SK-N-SH treated with all-trans-retinoic acid at 6 μM for 48 hours (cell line): ENCODE data around the gene RASSF5.

Experiments
- ATAC-seq: fragments of 200-7000 bp; cut with Tn5 transposase; 3 replicates; pipeline ENCODE4 v1.9.1; 2020; ENCODE audit warnings: mild to moderate bottlenecking, moderate library complexity
- ARNTL ChIP-seq: fragments of 450-650 bp; formaldehyde crosslinking; IDR thresholded peaks from 2 replicates; pipeline ENCODE4 v1.5.0; 2020; ENCODE audit warnings: low read depth, mild to moderate bottlenecking, moderate library complexity, borderline replicate concordance
- BACH2 ChIP-seq: fragments of 250-450 bp; sonication (Bioruptor Pico); IDR thresholded peaks from 2 replicates; pipeline ENCODE4 v1.9.0; 2021; ENCODE audit warnings: mild to moderate bottlenecking, borderline replicate concordance
- CSDC2 ChIP-seq: fragments of 250-450 bp; sonication (Bioruptor Pico); IDR thresholded peaks from 2 replicates; pipeline ENCODE4 v1.5.0; 2020; ENCODE audit warnings: mild to moderate bottlenecking, moderate library complexity
- ESRRG ChIP-seq: fragments of 250-450 bp; sonication (Bioruptor Pico); IDR thresholded peaks from 2 replicates; pipeline ENCODE4 v1.6.1; 2021; ENCODE audit warnings: mild to moderate bottlenecking
- GLIS3 ChIP-seq: fragments of 250-450 bp; sonication (Bioruptor Pico); IDR thresholded peaks from 2 replicates; pipeline ENCODE4 v1.5.0; 2020; ENCODE audit warnings: mild to moderate bottlenecking, moderate library complexity
- OSR1 ChIP-seq: fragments of 250-450 bp; sonication (Bioruptor Pico); IDR thresholded peaks from 2 replicates; pipeline ENCODE4 v1.8.0; 2022; ENCODE audit warnings: moderate library complexity, mild to moderate bottlenecking, inconsistent platforms
- PPARA ChIP-seq: fragments of 250-450 bp; sonication (Bioruptor Pico); IDR thresholded peaks from 2 replicates; pipeline ENCODE4 v1.5.0; 2020; ENCODE audit warnings: mild to moderate bottlenecking, borderline replicate concordance
- SNAI2 ChIP-seq: fragments of 250-450 bp; sonication (Bioruptor Pico); IDR thresholded peaks from 2 replicates; pipeline ENCODE4 v1.5.0; 2020; ENCODE audit warnings: mild to moderate bottlenecking, moderate library complexity
- TCF4 ChIP-seq: fragments of 250-450 bp; sonication (Bioruptor Pico); IDR thresholded peaks from 2 replicates; pipeline ENCODE4 v1.8.0; 2021; ENCODE audit warnings: mild to moderate bottlenecking, moderate library complexity, borderline replicate concordance
- TOX ChIP-seq: fragments of 250-450 bp; sonication (Bioruptor Pico); IDR thresholded peaks from 2 replicates; pipeline ENCODE4 v1.8.0; 2021; ENCODE audit warnings: mild to moderate bottlenecking, moderate library complexity, borderline replicate concordance
- ZC3H10 ChIP-seq: fragments of 250-450 bp; sonication (Bioruptor Pico); IDR thresholded peaks from 2 replicates; pipeline ENCODE4 v1.5.1; 2021; ENCODE audit warnings: mild to moderate bottlenecking, moderate library complexity
- ZFP30 ChIP-seq: fragments of 450-650 bp; formaldehyde crosslinking; IDR thresholded peaks from 2 replicates; pipeline ENCODE4 v1.5.0; 2022; ENCODE audit warnings: mild to moderate bottlenecking, moderate library complexity
- ZNF565 ChIP-seq: fragments of 450-650 bp; formaldehyde crosslinking; conservative IDR thresholded peaks from 2 replicates; pipeline ENCODE4 v1.5.0; 2020; ENCODE audit warnings: low read depth, mild to moderate bottlenecking, moderate library complexity
- TF ChIP-seq, protein P1 (sequence below): fragments of 250-450 bp; sonication (Bioruptor Pico); IDR thresholded peaks from 2 replicates; pipeline ENCODE4 v1.5.1; 2021; ENCODE audit warnings: mild to moderate bottlenecking, moderate library complexity
- TF ChIP-seq, protein P2 (sequence below): fragments of 250-450 bp; sonication (Bioruptor Pico); IDR thresholded peaks from 2 replicates; pipeline ENCODE4 v1.5.0; 2020; ENCODE audit warnings: mild to moderate bottlenecking, moderate library complexity
- TF ChIP-seq, protein P3 (sequence below): fragments of 250-450 bp; sonication (Bioruptor Pico); IDR thresholded peaks from 2 replicates; pipeline ENCODE4 v1.8.0; 2020; ENCODE audit warnings: mild to moderate bottlenecking, moderate library complexity, borderline replicate concordance
- TF ChIP-seq, protein P4 (sequence below): fragments of 250-450 bp; sonication (Bioruptor Pico); IDR thresholded peaks from 2 replicates; pipeline ENCODE4 v1.8.0; 2021; ENCODE audit warnings: low read depth, mild to moderate bottlenecking, moderate library complexity, borderline replicate concordance

The RASSF5 gene

DNA sequence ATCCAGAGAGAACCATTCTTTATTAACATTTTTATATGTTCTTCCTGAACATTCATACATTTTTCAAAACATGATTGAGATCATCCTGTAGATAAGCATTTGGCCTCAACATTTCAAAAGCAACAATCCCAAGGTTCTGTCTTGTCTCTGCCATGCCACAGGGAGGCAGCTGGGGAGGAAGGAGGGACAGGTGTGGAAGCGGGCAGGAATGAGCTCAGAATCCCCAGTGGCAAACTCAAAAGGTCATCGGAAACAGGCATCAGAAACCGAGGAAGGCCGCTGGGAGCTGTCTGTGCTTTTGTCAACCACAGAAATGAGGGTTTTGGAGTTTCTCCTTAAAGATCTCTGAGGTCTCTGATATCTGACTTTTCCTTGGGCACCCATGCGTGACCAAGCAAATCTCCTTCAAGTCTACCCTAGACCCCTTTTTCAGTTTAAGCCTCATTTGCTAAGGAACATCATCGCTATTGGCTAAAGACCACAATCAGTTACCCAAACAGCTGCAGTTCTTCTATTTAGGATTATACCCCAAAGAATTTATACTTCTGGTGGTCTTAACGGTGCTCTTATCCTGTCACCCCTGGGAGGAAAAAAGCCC lies 34.0 kb downstream of the RASSF5 start:
- ATAC-seq = no peak
- TF ChIP-seq, protein P1, sequence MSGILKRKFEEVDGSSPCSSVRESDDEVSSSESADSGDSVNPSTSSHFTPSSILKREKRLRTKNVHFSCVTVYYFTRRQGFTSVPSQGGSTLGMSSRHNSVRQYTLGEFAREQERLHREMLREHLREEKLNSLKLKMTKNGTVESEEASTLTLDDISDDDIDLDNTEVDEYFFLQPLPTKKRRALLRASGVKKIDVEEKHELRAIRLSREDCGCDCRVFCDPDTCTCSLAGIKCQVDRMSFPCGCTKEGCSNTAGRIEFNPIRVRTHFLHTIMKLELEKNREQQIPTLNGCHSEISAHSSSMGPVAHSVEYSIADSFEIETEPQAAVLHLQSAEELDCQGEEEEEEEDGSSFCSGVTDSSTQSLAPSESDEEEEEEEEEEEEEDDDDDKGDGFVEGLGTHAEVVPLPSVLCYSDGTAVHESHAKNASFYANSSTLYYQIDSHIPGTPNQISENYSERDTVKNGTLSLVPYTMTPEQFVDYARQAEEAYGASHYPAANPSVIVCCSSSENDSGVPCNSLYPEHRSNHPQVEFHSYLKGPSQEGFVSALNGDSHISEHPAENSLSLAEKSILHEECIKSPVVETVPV = no peak

GRCh38 chr1:206544562-206545257 lies 37.4 kb downstream of the RASSF5 start:
- peak; percentile 97 for ATAC-seq

GRCh38 chr1:206545351-206545750 lies 38.0 kb downstream of the RASSF5 start:
- ATAC-seq = no peak
- TF ChIP-seq, protein P2, sequence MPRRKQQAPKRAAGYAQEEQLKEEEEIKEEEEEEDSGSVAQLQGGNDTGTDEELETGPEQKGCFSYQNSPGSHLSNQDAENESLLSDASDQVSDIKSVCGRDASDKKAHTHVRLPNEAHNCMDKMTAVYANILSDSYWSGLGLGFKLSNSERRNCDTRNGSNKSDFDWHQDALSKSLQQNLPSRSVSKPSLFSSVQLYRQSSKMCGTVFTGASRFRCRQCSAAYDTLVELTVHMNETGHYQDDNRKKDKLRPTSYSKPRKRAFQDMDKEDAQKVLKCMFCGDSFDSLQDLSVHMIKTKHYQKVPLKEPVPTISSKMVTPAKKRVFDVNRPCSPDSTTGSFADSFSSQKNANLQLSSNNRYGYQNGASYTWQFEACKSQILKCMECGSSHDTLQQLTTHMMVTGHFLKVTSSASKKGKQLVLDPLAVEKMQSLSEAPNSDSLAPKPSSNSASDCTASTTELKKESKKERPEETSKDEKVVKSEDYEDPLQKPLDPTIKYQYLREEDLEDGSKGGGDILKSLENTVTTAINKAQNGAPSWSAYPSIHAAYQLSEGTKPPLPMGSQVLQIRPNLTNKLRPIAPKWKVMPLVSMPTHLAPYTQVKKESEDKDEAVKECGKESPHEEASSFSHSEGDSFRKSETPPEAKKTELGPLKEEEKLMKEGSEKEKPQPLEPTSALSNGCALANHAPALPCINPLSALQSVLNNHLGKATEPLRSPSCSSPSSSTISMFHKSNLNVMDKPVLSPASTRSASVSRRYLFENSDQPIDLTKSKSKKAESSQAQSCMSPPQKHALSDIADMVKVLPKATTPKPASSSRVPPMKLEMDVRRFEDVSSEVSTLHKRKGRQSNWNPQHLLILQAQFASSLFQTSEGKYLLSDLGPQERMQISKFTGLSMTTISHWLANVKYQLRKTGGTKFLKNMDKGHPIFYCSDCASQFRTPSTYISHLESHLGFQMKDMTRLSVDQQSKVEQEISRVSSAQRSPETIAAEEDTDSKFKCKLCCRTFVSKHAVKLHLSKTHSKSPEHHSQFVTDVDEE (CRISPR knock-in tag) = no peak
- TF ChIP-seq PPARA (CRISPR knock-in tag) = no peak
- TF ChIP-seq, protein P3, sequence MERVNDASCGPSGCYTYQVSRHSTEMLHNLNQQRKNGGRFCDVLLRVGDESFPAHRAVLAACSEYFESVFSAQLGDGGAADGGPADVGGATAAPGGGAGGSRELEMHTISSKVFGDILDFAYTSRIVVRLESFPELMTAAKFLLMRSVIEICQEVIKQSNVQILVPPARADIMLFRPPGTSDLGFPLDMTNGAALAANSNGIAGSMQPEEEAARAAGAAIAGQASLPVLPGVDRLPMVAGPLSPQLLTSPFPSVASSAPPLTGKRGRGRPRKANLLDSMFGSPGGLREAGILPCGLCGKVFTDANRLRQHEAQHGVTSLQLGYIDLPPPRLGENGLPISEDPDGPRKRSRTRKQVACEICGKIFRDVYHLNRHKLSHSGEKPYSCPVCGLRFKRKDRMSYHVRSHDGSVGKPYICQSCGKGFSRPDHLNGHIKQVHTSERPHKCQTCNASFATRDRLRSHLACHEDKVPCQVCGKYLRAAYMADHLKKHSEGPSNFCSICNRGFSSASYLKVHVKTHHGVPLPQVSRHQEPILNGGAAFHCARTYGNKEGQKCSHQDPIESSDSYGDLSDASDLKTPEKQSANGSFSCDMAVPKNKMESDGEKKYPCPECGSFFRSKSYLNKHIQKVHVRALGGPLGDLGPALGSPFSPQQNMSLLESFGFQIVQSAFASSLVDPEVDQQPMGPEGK = no peak
- TF ChIP-seq TCF4 (CRISPR knock-in tag) = no peak
- TF ChIP-seq BACH2 (CRISPR knock-in tag) = no peak
- TF ChIP-seq ZFP30 (CRISPR knock-in tag) = no peak
- no peak for TF ChIP-seq ESRRG (CRISPR knock-in tag)
- TF ChIP-seq TOX (CRISPR knock-in tag) = no peak
- no peak for TF ChIP-seq GLIS3 (CRISPR knock-in tag)
- no peak for TF ChIP-seq OSR1 (CRISPR knock-in tag)
- TF ChIP-seq SNAI2 = no peak
- no peak for TF ChIP-seq ZC3H10 (CRISPR knock-in tag)

More at GRCh38 chr1:206544562-206545257, 37.4 kb downstream of the RASSF5 start:
- TF ChIP-seq CSDC2 (CRISPR knock-in tag) (no peak), PPARA (CRISPR knock-in tag) (no peak), SNAI2 (no peak), ZFP30 (CRISPR knock-in tag) (no peak), ESRRG (CRISPR knock-in tag) (no peak), BACH2 (CRISPR knock-in tag) (no peak), OSR1 (CRISPR knock-in tag) (no peak), ZC3H10 (CRISPR knock-in tag) (no peak), ZNF565 (CRISPR knock-in tag) (no peak), ARNTL (CRISPR knock-in tag) (no peak), GLIS3 (CRISPR knock-in tag) (no peak)
- TF ChIP-seq, protein P4, sequence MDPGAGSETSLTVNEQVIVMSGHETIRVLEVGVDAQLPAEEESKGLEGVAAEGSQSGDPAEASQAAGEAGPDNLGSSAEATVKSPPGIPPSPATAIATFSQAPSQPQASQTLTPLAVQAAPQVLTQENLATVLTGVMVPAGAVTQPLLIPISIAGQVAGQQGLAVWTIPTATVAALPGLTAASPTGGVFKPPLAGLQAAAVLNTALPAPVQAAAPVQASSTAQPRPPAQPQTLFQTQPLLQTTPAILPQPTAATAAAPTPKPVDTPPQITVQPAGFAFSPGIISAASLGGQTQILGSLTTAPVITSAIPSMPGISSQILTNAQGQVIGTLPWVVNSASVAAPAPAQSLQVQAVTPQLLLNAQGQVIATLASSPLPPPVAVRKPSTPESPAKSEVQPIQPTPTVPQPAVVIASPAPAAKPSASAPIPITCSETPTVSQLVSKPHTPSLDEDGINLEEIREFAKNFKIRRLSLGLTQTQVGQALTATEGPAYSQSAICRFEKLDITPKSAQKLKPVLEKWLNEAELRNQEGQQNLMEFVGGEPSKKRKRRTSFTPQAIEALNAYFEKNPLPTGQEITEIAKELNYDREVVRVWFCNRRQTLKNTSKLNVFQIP (CRISPR knock-in tag) = no peak
- TF ChIP-seq, protein P3 = no peak
- TF ChIP-seq, all 23 proteins: peak for 0
